ENCODE measurements around the gene GPX5. TPM values are rescaled to one million over a fixed set of nuclear protein-coding genes. Genes with fewer than 3 reads are reported as not detected.
"Not testable (repeated sequence)": the region's sequence is repeated elsewhere in the genome, so short reads cannot be mapped to it uniquely, and the experiment has no call there.

The GPX5 gene
- total and polyA plus RNA-seq, 10 of the 15 experiments (the other 5 are each of a cell fraction or from before 2014, with no cell fraction given) = not detected

DNA sequence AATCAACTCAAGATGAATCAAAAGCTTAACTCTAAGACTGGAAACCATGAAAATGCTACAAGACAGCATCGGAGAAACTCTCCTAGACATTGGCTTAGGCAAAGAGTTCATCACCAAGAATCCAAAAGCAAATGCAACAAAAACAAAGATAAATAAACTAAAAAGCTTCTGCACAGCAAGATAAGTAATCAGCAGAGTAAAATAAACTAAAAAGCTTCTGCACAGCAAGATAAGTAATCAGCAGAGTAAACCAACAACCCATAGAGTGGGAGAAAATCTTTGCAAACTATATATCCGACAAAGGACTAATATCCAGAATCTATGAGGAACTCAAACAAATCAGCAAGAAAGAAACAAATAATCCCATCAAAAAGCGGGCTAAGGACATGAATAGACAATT, 21.3 kb downstream of the GPX5 start:
- H3K4me3 ChIP-seq; H2AFZ ChIP-seq (ENCODE audit: control insufficient read depth, low read depth, low read length); H3K36me3 ChIP-seq (ENCODE audit: control insufficient read depth in 2 of 2, insufficient read depth in 2 of 2, low read length in 1 of 2); FAIRE-seq; BruUV-seq (replicated peaks); intact Hi-C loops (cut with micrococcal nuclease; ENCODE audit: unreplicated experiment); POLR2A ChIA-PET; H4K20me1 ChIP-seq (ENCODE audit: control insufficient read depth, insufficient read depth); H3K79me2 ChIP-seq (ENCODE audit: control insufficient read depth, insufficient read depth, low read length); H3K9me3 ChIP-seq (replicated peaks; ENCODE audit: control insufficient read depth, insufficient read depth, low read length); SMC1A ChIA-PET (ENCODE audit: uncharacterized antibody, unreplicated experiment); H3K9ac ChIP-seq (ENCODE audit: control insufficient read depth, insufficient read depth, low read length); H3K27ac ChIP-seq (ENCODE audit: control insufficient read depth, insufficient read depth); H3K4me1 ChIP-seq (ENCODE audit: control insufficient read depth, insufficient read depth, low read length); H3K4me2 ChIP-seq (ENCODE audit: control insufficient read depth, insufficient read depth); H3K27me3 ChIP-seq (replicated peaks in 1 of 2; ENCODE audit: control insufficient read depth in 2 of 2, insufficient read depth in 2 of 2, low read length in 1 of 2); DNase-seq (ENCODE audit: low read depth, low spot score); CTCF ChIA-PET; in situ Hi-C loops (cut with MboI); RAD21 ChIA-PET (ENCODE audit: unreplicated experiment); ATAC-seq: not testable (repeated sequence)
- 45% methylated on average over 3 of the region's 3 CpGs for WGBS (ENCODE audit: insufficient coverage, insufficient replicate concordance, low lambda C conversion rate, missing lambda C conversion rate)

DNA sequence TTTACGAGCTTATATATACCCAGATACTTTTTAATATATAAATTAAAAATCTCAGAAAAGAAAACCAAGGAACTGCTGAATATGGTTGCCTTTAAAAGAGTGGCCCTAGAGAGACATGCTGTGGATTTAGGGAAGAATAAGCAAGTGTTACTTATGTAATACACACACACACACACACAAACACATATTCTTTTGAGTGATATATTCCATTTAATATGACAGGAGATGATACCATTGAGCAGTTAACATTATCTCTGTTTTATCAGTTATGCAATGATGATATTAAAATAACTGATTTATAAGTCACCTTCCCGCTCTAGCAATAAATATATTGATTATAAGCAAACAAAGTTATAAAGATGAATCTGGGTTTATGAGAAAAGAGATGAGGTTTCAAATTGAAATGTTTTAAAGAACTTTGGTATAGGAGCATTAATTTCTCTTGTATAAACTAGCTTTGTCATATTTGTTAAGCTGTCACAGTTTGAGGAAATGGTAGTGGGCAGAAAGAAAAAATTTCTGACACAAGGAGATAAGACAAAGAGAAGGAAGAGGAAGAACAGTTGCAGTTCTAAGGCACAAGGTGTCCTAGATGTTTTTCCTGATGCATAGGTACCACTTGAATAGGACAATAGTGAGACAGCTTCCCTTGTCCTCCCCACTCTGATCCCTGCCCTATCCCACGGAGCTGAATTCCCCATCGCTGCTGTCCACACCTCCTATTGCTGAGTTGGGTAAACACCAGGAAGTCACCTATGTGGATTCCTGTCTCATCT, 26.4 kb downstream of the GPX5 start:
- no peaks in the 10 kb centered on the region for H3K36me3 ChIP-seq (ENCODE audit: control insufficient read depth in 2 of 2, insufficient read depth in 2 of 2, low read length in 1 of 2)
- TF ChIP-seq SIX5 (IDR thresholded peaks at IDR 0.05; ENCODE audit: low read depth, low read length, severe bottlenecking) = no peak
- no peak for TF ChIP-seq RCOR1 (conservative IDR thresholded peaks at IDR 0.05; ENCODE audit: low read depth, low read length)
- TF ChIP-seq IKZF2 (IDR thresholded peaks at IDR 0.05) = no peak
- no peak for TF ChIP-seq POLR2AphosphoS5 (IDR thresholded peaks at IDR 0.05; ENCODE audit: low read length)
- TF ChIP-seq NFIC (IDR thresholded peaks at IDR 0.05; ENCODE audit: low read depth, low read length) = no peak
- TF ChIP-seq SUPT20H (IDR thresholded peaks at IDR 0.05; ENCODE audit: borderline replicate concordance, control insufficient read depth, low read depth, low read length) = no peak
- POLR2A ChIA-PET = no interaction called here
- CTCF ChIA-PET = no interaction called here
- RAD21 ChIA-PET (ENCODE audit: unreplicated experiment) = no interaction called here
- H3K27ac ChIP-seq (ENCODE audit: control insufficient read depth, insufficient read depth) = no peak overlapping the region
- ATAC-seq = no peak
- in situ Hi-C loops (cut with MboI) = no loop called here
- SMC1A ChIA-PET (ENCODE audit: uncharacterized antibody, unreplicated experiment) = interaction anchor here (0.6 to 1.6 kb wide), 3 partner anchors 11 to 32 kb away, joined by 3 to 4 read pairs (median 4); no protein-coding TSS in a partner anchor
- no peaks in the 10 kb centered on the region for H3K79me2 ChIP-seq (ENCODE audit: control insufficient read depth, insufficient read depth, low read length)
- BruUV-seq (replicated peaks) = no TSS peak
- FAIRE-seq = no peak
- H3K4me2 ChIP-seq (ENCODE audit: control insufficient read depth, insufficient read depth) = no peak overlapping the region
- peaks cover 0 to 2% of the 10 kb centered on the region in 2 experiments; a peak in 2 of 4 replicates for H3K27me3 ChIP-seq (replicated peaks in 1 of 2; ENCODE audit: control insufficient read depth in 2 of 2, insufficient read depth in 2 of 2, low read length in 1 of 2)
- WGBS (ENCODE audit: insufficient coverage, insufficient replicate concordance, low lambda C conversion rate, missing lambda C conversion rate) = 11% methylated on average over 4 of the region's 4 CpGs
- H3K9ac ChIP-seq (ENCODE audit: control insufficient read depth, insufficient read depth, low read length) = no peak overlapping the region
- no peak overlapping the region for H2AFZ ChIP-seq (ENCODE audit: control insufficient read depth, low read depth, low read length)
- no peak for DNase-seq (ENCODE audit: low read depth, low spot score)
- no peak overlapping the region for H3K4me3 ChIP-seq
- H3K4me1 ChIP-seq (ENCODE audit: control insufficient read depth, insufficient read depth, low read length) = no peaks in the 10 kb centered on the region
- H3K9me3 ChIP-seq (replicated peaks; ENCODE audit: control insufficient read depth, insufficient read depth, low read length) = no peaks in the 10 kb centered on the region
- H4K20me1 ChIP-seq (ENCODE audit: control insufficient read depth, insufficient read depth) = no peaks in the 10 kb centered on the region
- intact Hi-C loops (cut with micrococcal nuclease; ENCODE audit: unreplicated experiment) = no loop called here
